HG03469 (cell line): ENCODE data around the gene KANK2.

ENCODE experiments used
- ATAC-seq: cut with Tn5 transposase; IDR thresholded peaks from one replicate; pipeline ENCODE4 v1.9.1; 2021; ENCODE audit warnings: mild to moderate bottlenecking, moderate library complexity, moderate number of reproducible peaks; ENCODE audit not compliant: unreplicated experiment

KANK2 gene

DNA sequence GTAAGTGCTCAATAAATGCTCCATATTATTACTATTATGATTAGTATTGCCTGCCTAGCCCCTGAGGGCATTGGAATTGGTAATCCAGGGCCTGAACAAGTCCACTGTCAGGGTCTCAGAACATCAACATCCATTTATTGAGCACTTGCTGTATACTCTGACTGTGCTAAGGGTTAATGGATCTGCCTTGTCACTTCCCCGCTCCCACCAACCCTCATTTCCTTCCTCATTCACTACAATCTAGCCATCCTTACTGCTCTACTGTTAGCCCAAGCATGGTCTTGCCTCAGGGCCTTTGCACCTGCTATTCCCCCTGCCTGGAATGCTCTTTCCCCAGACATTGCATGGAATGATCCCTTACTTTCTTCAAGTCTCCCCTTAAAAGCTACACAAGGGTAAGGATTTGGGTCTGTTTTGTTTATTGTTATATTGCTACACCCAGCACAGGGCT lies 29.4 kb upstream of the KANK2 start:
- ATAC-seq = no peak

- no peak for ATAC-seq
Observed at GRCh38 chr19:11225815-11226214, 28.5 kb upstream of the KANK2 start.

GRCh38 chr19:11225172-11225571 lies 27.8 kb upstream of the KANK2 start:
- no peak for ATAC-seq

DNA sequence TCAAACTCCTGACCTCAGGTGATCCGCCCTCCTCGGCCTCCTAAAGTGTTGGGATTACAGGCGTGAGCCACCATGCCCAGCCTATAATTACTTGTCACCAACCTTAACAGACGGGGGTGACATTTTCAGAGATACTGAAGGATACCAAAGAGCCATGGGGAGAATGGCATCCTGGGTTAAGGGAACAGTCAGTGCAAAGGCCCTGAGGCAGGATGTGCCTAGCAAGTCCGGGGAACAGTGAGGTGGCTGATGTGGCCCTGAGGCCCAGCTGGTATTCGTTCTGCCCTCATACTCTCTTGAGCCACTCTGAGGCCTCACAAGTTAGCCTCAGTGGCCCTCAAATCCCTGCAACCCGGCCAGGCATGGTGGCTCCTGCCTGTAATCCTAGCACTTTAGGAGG lies 27.1 kb upstream of the KANK2 start:
- ATAC-seq = no peak

DNA sequence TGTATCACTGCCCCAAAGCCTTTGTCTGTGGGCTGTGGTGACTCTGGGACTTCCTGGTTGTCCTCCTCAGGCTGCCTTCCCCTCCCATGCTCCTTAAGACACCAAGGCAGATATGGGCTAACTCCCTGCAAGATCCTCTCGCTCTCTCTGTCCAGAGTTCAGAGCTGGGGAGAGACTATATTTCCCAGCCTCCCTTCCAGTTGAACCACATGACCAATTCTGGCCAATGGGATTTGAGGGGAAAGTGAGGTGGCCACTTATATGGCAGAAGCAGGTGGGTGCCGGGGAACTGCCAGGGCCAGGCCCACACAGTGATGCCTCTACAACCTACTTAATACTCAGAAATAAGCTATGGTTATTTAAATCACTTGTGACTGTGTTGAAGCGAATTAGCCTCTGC lies 25.9 kb upstream of the KANK2 start:
- no peak for ATAC-seq

GRCh38 chr19:11221082-11221598 lies 23.8 kb upstream of the KANK2 start:
- ATAC-seq = no peak

DNA sequence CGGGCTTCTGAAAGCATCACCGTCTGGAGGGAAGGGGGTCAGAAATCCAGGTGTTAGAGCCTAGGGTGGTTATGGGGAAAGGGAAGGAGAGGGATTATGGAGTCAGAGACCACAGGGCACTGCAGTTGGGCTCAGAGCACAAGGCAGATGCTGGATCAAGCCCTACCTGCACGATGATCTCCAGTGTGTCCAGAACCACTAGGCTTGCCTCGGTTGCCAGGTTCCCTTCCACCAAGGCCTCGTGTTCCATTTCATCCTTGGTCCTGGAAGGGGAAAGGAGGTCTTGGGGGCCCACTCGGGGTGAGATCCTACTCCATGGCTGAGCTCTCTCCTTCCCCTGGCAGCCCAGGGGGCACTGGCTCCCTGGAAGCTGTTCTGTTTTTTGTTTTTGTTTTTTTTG lies 17.0 kb upstream of the KANK2 start:
- ATAC-seq = no peak

GRCh38 chr19:11210656-11210928 lies 13.2 kb upstream of the KANK2 start:
- no peak for ATAC-seq

DNA sequence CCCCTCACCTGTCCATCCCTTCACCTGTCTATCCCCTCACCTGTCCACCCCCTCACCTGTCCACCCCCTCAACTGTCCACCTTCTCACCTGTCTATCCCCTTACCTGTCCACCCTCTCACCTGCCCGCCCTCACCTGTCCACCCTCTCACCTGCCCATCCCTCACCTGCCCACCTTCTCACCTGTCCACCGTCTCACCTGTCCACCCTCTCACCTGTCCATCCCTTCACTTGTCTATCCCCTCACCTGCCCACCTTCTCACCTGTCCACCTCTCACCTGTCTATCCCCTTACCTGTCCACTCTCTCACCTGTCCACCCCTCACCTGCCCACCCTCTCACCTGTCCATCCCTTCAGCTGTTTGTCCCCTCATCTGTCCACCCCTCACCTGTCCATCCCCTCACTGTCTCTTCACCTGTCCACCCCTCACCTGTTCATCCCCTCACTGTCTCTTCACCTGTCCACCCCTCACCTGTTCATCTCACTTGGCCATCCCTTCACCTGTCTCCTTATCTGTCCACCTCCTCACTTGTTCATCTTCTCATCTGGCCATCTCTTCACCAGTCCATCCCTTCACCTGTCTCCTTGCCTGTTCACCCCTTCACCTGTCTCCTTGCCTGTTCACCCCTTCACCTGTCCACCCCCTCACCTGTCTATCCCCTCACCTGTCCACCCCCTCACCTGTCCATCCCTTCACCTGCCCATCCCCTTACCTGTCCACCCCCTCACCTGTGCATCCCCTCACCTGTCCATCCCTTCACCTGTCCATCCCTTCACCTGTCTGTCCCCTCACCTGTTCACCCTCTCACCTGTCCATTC lies 12.7 kb upstream of the KANK2 start:
- no peak for ATAC-seq

DNA sequence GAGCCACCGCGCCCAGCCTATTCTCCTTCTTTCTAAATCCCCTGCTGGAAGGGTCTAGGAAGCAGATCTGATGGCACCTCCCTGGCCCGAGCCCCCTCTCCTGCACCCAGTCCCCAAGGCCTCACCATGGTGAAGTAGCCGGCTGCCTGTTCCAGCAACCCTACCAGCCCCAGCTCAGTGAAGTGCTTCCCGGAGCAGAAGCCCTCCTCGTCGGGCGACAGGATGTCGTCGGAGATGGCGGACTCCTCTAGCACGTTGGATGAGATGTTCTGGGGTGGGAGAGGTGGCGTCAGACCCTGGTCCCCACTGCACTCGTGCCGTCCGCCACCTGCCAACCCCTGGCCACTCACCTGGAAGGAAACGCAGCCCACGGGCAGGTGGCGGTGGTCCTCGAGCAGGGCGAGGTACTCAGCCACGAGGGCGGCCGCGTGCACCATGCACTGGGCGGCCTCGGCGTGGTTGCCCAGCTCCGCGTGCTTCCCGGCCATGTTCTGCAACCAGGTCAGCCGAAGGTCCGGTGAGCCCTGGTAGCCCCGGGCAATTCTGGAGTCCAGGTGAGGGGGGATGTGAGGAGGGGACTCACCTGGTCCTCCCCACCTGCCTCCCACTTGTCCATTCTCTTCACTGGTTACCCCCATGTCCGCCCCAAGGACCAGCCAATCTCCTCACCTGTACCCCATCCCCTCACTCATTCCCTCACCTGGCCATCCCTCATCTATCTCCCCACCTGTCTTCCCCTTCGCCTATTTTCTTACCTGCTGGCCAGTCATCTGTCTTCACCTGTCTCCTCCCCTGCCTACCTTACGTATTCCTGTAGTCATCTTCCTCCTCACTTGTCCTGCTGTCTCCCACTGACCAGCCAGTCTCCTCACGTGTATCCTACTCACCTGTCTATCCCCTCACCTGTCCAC lies 11.5 kb upstream of the KANK2 start:
- ATAC-seq = no peak

GRCh38 chr19:11205939-11206570 lies 8.7 kb upstream of the KANK2 start:
- ATAC-seq = no peak

DNA sequence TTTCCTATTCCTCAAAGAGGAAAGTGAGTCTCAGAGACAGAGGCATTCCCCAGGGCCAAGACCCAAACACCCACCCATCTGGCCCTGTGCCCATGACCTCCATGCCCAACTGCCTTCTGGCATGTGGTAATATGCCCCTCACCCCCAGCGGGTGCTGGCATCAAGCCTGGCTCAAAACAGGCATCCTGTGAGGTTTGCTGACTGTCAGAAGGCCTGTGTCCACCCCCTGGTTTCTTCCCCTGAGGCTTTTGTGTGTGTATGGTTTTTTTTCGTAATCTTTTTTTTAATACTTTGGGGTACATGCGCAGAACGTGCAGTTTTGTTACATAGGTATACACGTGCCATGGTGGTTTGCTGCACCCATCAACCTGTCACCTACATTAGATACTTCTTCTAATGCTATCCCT lies 7.6 kb upstream of the KANK2 start:
- ATAC-seq = no peak

DNA sequence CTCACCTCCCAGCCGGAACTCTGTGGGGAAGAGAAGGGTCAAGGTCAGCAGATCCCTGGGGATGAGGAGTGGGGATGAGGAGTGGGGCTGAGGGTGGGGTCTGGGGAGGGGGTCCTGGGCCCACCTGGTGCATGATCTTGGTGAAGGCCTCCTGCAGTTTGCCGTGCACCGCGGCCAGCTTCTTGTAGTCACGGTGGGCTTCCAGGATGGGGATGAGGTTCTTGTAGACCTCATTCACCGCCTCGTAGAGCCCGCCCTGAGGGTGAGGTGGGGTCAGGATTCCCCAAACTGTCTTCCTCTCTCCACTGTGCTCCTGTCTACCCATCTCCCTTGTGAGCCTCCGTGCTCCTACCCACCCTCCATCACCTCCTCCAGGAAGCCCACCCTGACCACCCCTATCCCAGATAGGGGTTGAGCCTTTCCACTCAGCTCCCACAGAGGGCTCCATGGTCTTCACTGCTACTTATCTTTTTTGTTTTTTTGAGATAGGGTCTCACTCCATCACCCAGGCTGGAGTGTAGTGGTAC lies 6.8 kb upstream of the KANK2 start:
- ATAC-seq = no peak

GRCh38 chr19:11203194-11204075 lies 6.1 kb upstream of the KANK2 start:
- no peak for ATAC-seq

- no peak for ATAC-seq
Observed at GRCh38 chr19:11202488-11203193, 5.3 kb upstream of the KANK2 start.

GRCh38 chr19:11201791-11202190 lies 4.4 kb upstream of the KANK2 start:
- ATAC-seq = no peak

GRCh38 chr19:11200931-11201330 lies 3.6 kb upstream of the KANK2 start:
- ATAC-seq = no peak

GRCh38 chr19:11200015-11200574 lies 2.8 kb upstream of the KANK2 start:
- ATAC-seq = no peak

DNA sequence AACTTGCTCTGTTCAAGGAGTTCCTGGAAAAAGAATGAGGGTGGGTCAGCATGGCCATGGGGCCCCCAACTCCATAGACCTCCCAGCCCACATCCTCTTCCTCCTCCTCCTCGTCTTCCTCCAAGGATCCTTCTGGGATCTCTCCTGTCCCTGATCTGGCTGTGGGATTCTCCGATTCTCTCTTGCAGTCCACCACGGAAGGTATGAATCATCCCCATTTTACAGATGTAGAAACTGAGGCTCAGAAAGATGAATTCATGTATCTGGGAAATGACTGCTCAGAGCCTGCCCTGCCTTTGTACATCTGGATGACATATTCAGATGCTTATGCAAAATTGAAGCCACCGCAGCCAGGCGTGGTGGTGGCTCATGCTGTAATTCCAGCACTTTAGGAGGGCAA lies 2.2 kb upstream of the KANK2 start:
- ATAC-seq = no peak
